Naive thymus-derived CD4-positive, alpha-beta T cell (primary cell): ENCODE measurements around the gene IHH. TPM values are rescaled to one million over a fixed set of nuclear protein-coding genes. Genes with fewer than 3 reads are reported as not detected.
A peak's percentile ranks its signal among the peaks of the same experiment; 100 is the strongest.

Experiments
- ATAC-seq: fragments of 150-1000 bp; cut with Tn5 transposase; 2 replicates; pipeline ENCODE4 v1.10.0; 2021; ENCODE audit warnings: mild to moderate bottlenecking, moderate library complexity
- CTCF ChIA-PET: fragments of 350-600 bp; sonication (Branson Sonifier 250); formaldehyde crosslinking; loops from one replicate; lab custom pipeline; 2021; ENCODE audit warnings: antibody characterized with exemption; lab: Charles Lee
- POLR2A ChIA-PET: fragments of 350-600 bp; sonication (Branson Sonifier 250); formaldehyde crosslinking; loops from one replicate; lab custom pipeline; 2021; ENCODE audit warnings: antibody characterized with exemption, inconsistent platforms; lab: Charles Lee
- DNase-seq, 9 donors: peaks; one replicate each; pipeline versions ENCODE4 v3.0.0 to v3.0.0-alpha.2; 2020 to 2022; ENCODE audit warnings: mixed read lengths in 1 of 9
- H3K27ac ChIP-seq: one replicate; pipeline ENCODE4 v1.7.0; 2013; ENCODE audit warnings: mild to moderate bottlenecking, low read depth, low read length, moderate library complexity
- H3K27me3 ChIP-seq, 2 donors: one replicate each; pipeline ENCODE4 v1.7.0; 2013; ENCODE audit warnings: low read length in 2 of 2, mild to moderate bottlenecking in 2 of 2, moderate library complexity in 2 of 2; ENCODE audit not compliant: control insufficient read depth in 2 of 2, insufficient read depth in 2 of 2
- H3K36me3 ChIP-seq, 3 experiments: 1 replicate in 2 of 3; 2 replicates in 1 of 3; pipeline ENCODE4 v1.7.0; 2013; ENCODE audit warnings: low read length in 3 of 3, mild to moderate bottlenecking in 3 of 3, moderate library complexity in 1 of 3; ENCODE audit not compliant: insufficient read depth in 3 of 3, control insufficient read depth in 2 of 3
- H3K4me1 ChIP-seq, 2 donors: one replicate each; pipeline ENCODE4 v1.7.0; 2013; ENCODE audit warnings: low read length in 2 of 2, mild to moderate bottlenecking in 2 of 2, moderate library complexity in 1 of 2; ENCODE audit not compliant: control insufficient read depth in 2 of 2, insufficient read depth in 2 of 2
- H3K4me3 ChIP-seq: 2 replicates; pipeline ENCODE4 v1.7.0; 2013; ENCODE audit warnings: mild to moderate bottlenecking, low read length
- H3K9me3 ChIP-seq, 3 experiments: 1 replicate in 2 of 3; 2 replicates in 1 of 3; pipeline ENCODE4 v1.7.0; 2013; ENCODE audit warnings: low read length in 3 of 3; ENCODE audit not compliant: control insufficient read depth in 2 of 3
- H3K27ac Mint-ChIP-seq, 9 donors: one replicate each; pipeline ENCODE4 v1.8.0; 2020 to 2022; ENCODE audit warnings: mixed read lengths in 9 of 9, mild to moderate bottlenecking in 8 of 9, moderate library complexity in 5 of 9, inconsistent platforms in 2 of 9
- H3K27me3 Mint-ChIP-seq, 5 donors: one replicate each; pipeline ENCODE4 v1.8.0; 2021 to 2022; ENCODE audit warnings: mixed read lengths in 5 of 5, mild to moderate bottlenecking in 1 of 5
- H3K36me3 Mint-ChIP-seq, 5 donors: one replicate each; pipeline ENCODE4 v1.8.0; 2020 to 2022; ENCODE audit warnings: mixed read lengths in 5 of 5, mild to moderate bottlenecking in 3 of 5, inconsistent platforms in 1 of 5
- H3K4me1 Mint-ChIP-seq, 7 donors: one replicate each; pipeline ENCODE4 v1.8.0; 2020 to 2022; ENCODE audit warnings: mixed read lengths in 7 of 7, mild to moderate bottlenecking in 3 of 7, inconsistent platforms in 1 of 7
- H3K4me3 Mint-ChIP-seq, 10 donors: one replicate each; pipeline ENCODE4 v1.8.0; 2020 to 2022; ENCODE audit warnings: mild to moderate bottlenecking in 10 of 10, mixed read lengths in 10 of 10, moderate library complexity in 6 of 10, inconsistent platforms in 2 of 10
- H3K9me3 Mint-ChIP-seq, 11 donors: one replicate each; pipeline ENCODE4 v1.8.0; 2020 to 2022; ENCODE audit warnings: mixed read lengths in 11 of 11, mild to moderate bottlenecking in 4 of 11, inconsistent platforms in 1 of 11, moderate library complexity in 1 of 11
- intact Hi-C, 2 donors: fragments of 100-400 bp; cut with micrococcal nuclease; formaldehyde crosslinking; loops; one replicate each; pipeline ENCODE4 v1.15.1; 2023
- polyA plus RNA-seq, 2 donors: library from polyadenylated mRNA; unstranded; fragments of 300-500 nt; fragmentation: Illumina TruSeq; gene quantifications; one replicate each; pipeline ENCODE4 v1.2.3, GENCODE V29; 2021
- total RNA-seq, 6 experiments: library from RNA in 5 of 6; stranded (reverse) in 5 of 6; gene quantifications; 1 replicate in 5 of 6; 2 replicates in 1 of 6; pipeline ENCODE4 v1.2.3 and lab custom pipeline; 2021 to 2026

Gene IHH
- total and polyA plus RNA-seq, 7 experiments from 2014 or later: 0.17 to 0.24 TPM; not detected in 5

DNA sequence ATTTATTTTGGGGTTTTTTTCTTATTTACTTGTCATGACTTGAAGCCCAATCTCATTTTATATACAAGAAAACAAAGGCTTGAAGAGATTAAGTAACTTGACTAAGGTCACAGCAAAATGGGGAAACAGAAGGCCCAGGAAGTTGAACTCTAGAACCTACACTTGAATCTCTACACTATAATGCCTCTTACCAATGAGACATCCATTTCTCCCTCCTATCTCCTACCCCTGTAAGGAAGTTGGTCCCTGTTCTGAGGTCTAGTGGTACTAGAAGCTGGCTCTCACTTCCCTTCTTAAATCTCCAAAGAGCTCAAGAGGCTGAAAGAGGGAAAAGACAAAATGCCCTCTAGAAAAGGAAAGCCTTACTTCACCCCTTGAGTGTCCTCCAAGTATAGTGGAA lies 25.5 kb upstream of the IHH start:
- H3K27me3 Mint-ChIP-seq: no peaks in the 10 kb centered on the region
- H3K9me3 ChIP-seq: no peaks in the 10 kb centered on the region
- no peaks in the 10 kb centered on the region for H3K9me3 Mint-ChIP-seq
- DNase-seq (no peak), ATAC-seq (peak; percentile 41)
- H3K27ac ChIP-seq: no peak overlapping the region
- no peaks in the 10 kb centered on the region for H3K4me1 ChIP-seq
- H3K27ac Mint-ChIP-seq: peak overlapping the region in 1 of 9 donors; percentile 8
- ChIA-PET CTCF (no interaction called here), POLR2A (no interaction called here)
- peaks cover 0 to 5% (median 0%) of the 10 kb centered on the region in 3 experiments for H3K36me3 ChIP-seq
- peaks cover 0 to 24% (median 13%) of the 10 kb centered on the region in 5 donors for H3K36me3 Mint-ChIP-seq
- no peak overlapping the region for H3K4me3 Mint-ChIP-seq
- H3K4me3 ChIP-seq: no peak overlapping the region
- H3K27me3 ChIP-seq: no peaks in the 10 kb centered on the region
- intact Hi-C loops: no loop called here
- peaks cover 9 to 18% (median 11%) of the 10 kb centered on the region in 7 donors for H3K4me1 Mint-ChIP-seq

GRCh38 chr2:219084791-219085190 lies 24.1 kb upstream of the IHH start:
- DNase-seq: no peak
- H3K27me3 ChIP-seq: no peaks in the 10 kb centered on the region
- no peak overlapping the region for H3K27ac ChIP-seq
- Mint-ChIP-seq H3K27me3 (no peaks in the 10 kb centered on the region), H3K4me3 (no peak overlapping the region), H3K27ac (peak overlapping the region in 1 of 9 donors; percentile 0), H3K36me3 (peaks cover 0 to 16% (median 9%) of the 10 kb centered on the region in 5 donors), H3K4me1 (peaks cover 9 to 18% (median 11%) of the 10 kb centered on the region in 7 donors), H3K9me3 (no peaks in the 10 kb centered on the region)
- ChIA-PET CTCF (interaction anchor here (0.8 kb wide), 1 partner anchor 16 kb away, joined by 4 read pairs; no protein-coding TSS in a partner anchor), POLR2A (no interaction called here)
- H3K4me3 ChIP-seq: no peak overlapping the region
- H3K4me1 ChIP-seq: no peaks in the 10 kb centered on the region
- intact Hi-C loops: no loop called here
- no peaks in the 10 kb centered on the region for H3K36me3 ChIP-seq
- no peaks in the 10 kb centered on the region for H3K9me3 ChIP-seq
- no peak for ATAC-seq

GRCh38 chr2:219082332-219082958 lies 21.7 kb upstream of the IHH start:
- Mint-ChIP-seq H3K9me3 (no peaks in the 10 kb centered on the region), H3K27ac (peak overlapping the region in 2 of 9 donors; percentile 5 to 17), H3K27me3 (no peaks in the 10 kb centered on the region), H3K4me3 (no peak overlapping the region), H3K4me1 (peaks cover 7 to 15% (median 11%) of the 10 kb centered on the region in 7 donors), H3K36me3 (peaks cover 0 to 15% (median 2%) of the 10 kb centered on the region in 5 donors)
- Histone ChIP-seq H3K27ac (no peak overlapping the region), H3K9me3 (no peaks in the 10 kb centered on the region), H3K4me1 (no peaks in the 10 kb centered on the region), H3K36me3 (peaks cover 0 to 9% (median 2%) of the 10 kb centered on the region in 3 experiments), H3K27me3 (no peaks in the 10 kb centered on the region), H3K4me3 (no peak overlapping the region)
- ATAC-seq: no peak
- CTCF ChIA-PET: interaction anchor here (0.6 to 0.8 kb wide), 3 partner anchors 35 to 395 kb away, joined by 3 read pairs; no protein-coding TSS in a partner anchor
- POLR2A ChIA-PET: no interaction called here
- intact Hi-C loops: no loop called here
- DNase-seq: no peak

GRCh38 chr2:219081701-219082331 lies 21.1 kb upstream of the IHH start:
- ChIA-PET POLR2A (no interaction called here), CTCF (interaction anchor here (0.6 to 0.8 kb wide), 2 partner anchors 36 to 74 kb away, joined by 3 read pairs; no protein-coding TSS in a partner anchor)
- Mint-ChIP-seq H3K27me3 (no peaks in the 10 kb centered on the region), H3K9me3 (no peaks in the 10 kb centered on the region), H3K4me1 (peaks cover 5 to 11% (median 9%) of the 10 kb centered on the region in 7 donors), H3K36me3 (peaks cover 2 to 16% (median 6%) of the 10 kb centered on the region in 5 donors), H3K4me3 (no peak overlapping the region), H3K27ac (no peak overlapping the region)
- H3K4me1 ChIP-seq: no peaks in the 10 kb centered on the region
- ATAC-seq (peak; percentile 46), DNase-seq (no peak)
- intact Hi-C loops: no loop called here
- H3K4me3 ChIP-seq: no peak overlapping the region
- H3K27ac ChIP-seq: no peak overlapping the region
- H3K27me3 ChIP-seq: no peaks in the 10 kb centered on the region
- H3K9me3 ChIP-seq: no peaks in the 10 kb centered on the region
- H3K36me3 ChIP-seq: peaks cover 0 to 15% (median 7%) of the 10 kb centered on the region in 3 experiments

GRCh38 chr2:219081096-219081495 lies 20.4 kb upstream of the IHH start:
- H3K36me3 ChIP-seq: peaks cover 0 to 22% (median 12%) of the 10 kb centered on the region in 3 experiments
- CTCF ChIA-PET: interaction anchor here (0.6 to 1.1 kb wide), 3 partner anchors 40 to 51 kb away, joined by 3 read pairs; no protein-coding TSS in a partner anchor
- Mint-ChIP-seq H3K9me3 (no peaks in the 10 kb centered on the region), H3K27me3 (no peaks in the 10 kb centered on the region), H3K4me3 (no peak overlapping the region), H3K36me3 (peaks cover 2 to 19% (median 6%) of the 10 kb centered on the region in 5 donors), H3K4me1 (peaks cover 5 to 10% (median 7%) of the 10 kb centered on the region in 7 donors), H3K27ac (no peak overlapping the region)
- ATAC-seq: no peak
- H3K27ac ChIP-seq: no peak overlapping the region
- intact Hi-C loops: no loop called here
- POLR2A ChIA-PET: no interaction called here
- DNase-seq: no peak
- H3K4me1 ChIP-seq: no peaks in the 10 kb centered on the region
- H3K9me3 ChIP-seq: no peaks in the 10 kb centered on the region
- no peaks in the 10 kb centered on the region for H3K27me3 ChIP-seq
- H3K4me3 ChIP-seq: no peak overlapping the region

- Mint-ChIP-seq H3K9me3 (no peaks in the 10 kb centered on the region), H3K36me3 (peaks cover 2 to 31% (median 14%) of the 10 kb centered on the region in 5 donors), H3K4me3 (no peak overlapping the region), H3K27ac (no peak overlapping the region), H3K4me1 (peaks cover 0 to 1% (median 0%) of the 10 kb centered on the region in 7 donors), H3K27me3 (no peaks in the 10 kb centered on the region)
- no peak for ATAC-seq
- no peaks in the 10 kb centered on the region for H3K27me3 ChIP-seq
- no peak for DNase-seq
- no peaks in the 10 kb centered on the region for H3K4me1 ChIP-seq
- ChIA-PET POLR2A (no interaction called here), CTCF (interaction anchor here (0.7 kb wide), 1 partner anchor 61 kb away, joined by 3 read pairs; no protein-coding TSS in a partner anchor)
- no peak overlapping the region for H3K27ac ChIP-seq
- intact Hi-C loops: no loop called here
- H3K9me3 ChIP-seq: no peaks in the 10 kb centered on the region
- H3K36me3 ChIP-seq: peaks cover 0 to 34% (median 16%) of the 10 kb centered on the region in 3 experiments
- no peak overlapping the region for H3K4me3 ChIP-seq
Measured at GRCh38 chr2:219079417-219079816, 18.7 kb upstream of the IHH start.
